Upper lobe of left lung (tissue), 6 donors: ENCODE results near the gene SAMD8. TPM values are rescaled to one million over a fixed set of nuclear protein-coding genes. Genes with fewer than 3 reads are reported as not detected.

Source experiments
- ATAC-seq, 2 donors: fragments of 200-7000 bp; cut with Tn5 transposase; one replicate each; pipeline ENCODE4 v1.9.1; 2022; ENCODE audit warnings: mild to moderate bottlenecking in 2 of 2, moderate library complexity in 2 of 2; ENCODE audit not compliant: low FRiP score in 2 of 2
- DNase-seq, 2 donors: peaks; one replicate each; pipeline ENCODE4 v3.0.0-alpha.2; 2019 to 2020
- H3K27ac ChIP-seq, 4 donors: fragments of 200-600 bp; sonication (generic); one replicate each; pipeline ENCODE4 v1.5.1; 2016 to 2019
- H3K27me3 ChIP-seq, 4 donors: fragments of 200-600 bp; sonication (generic); one replicate each; pipeline ENCODE4 v1.5.1; 2017 to 2019
- H3K36me3 ChIP-seq, 4 donors: fragments of 200-600 bp; sonication (generic); one replicate each; pipeline ENCODE4 v1.5.1; 2016 to 2019
- H3K4me1 ChIP-seq, 4 donors: fragments of 200-600 bp; sonication (generic); one replicate each; pipeline ENCODE4 v1.5.1; 2018 to 2019
- H3K4me3 ChIP-seq, 4 donors: fragments of 200-600 bp; sonication (generic); one replicate each; pipeline ENCODE4 v1.5.1; 2017 to 2019; ENCODE audit warnings: mild to moderate bottlenecking in 2 of 4, moderate library complexity in 1 of 4
- H3K9me3 ChIP-seq, 4 donors: fragments of 200-600 bp; sonication (generic); one replicate each; pipeline ENCODE4 v1.5.1; 2018 to 2019
- EP300 ChIP-seq, 4 donors: sonication (generic); formaldehyde crosslinking; IDR thresholded peaks; one replicate each; pipeline ENCODE4 v1.5.1; 2017; ENCODE audit warnings: antibody characterized with exemption in 4 of 4, control low read depth in 2 of 4
- POLR2A ChIP-seq, 4 donors: fragments of 450-650 bp; IDR thresholded peaks; one replicate each; pipeline ENCODE4 v1.5.1; 2016 to 2017; ENCODE audit warnings: antibody characterized with exemption in 4 of 4, mild to moderate bottlenecking in 2 of 4
- POLR2AphosphoS5 ChIP-seq, 2 donors: sonication (generic); formaldehyde crosslinking; IDR thresholded peaks; one replicate each; pipeline ENCODE4 v1.5.1; 2017; ENCODE audit warnings: antibody characterized with exemption in 2 of 2
- WGBS, 2 donors: methylation state at CpG; one replicate each; pipeline ENCODE4 v1.1.5; 2017 to 2018; 5-methylcytosine and 5-hydroxymethylcytosine counted together
- total RNA-seq, 6 donors: library from RNA; depleted of rRNA in 4 of 6; stranded (reverse); fragments of >200 nt in 4 of 6; gene quantifications; one replicate each; pipeline versions ENCODE4 v1.1.0 to v1.2.1, GENCODE V29; 2016 to 2021
- TF ChIP-seq, protein P1 (sequence below), 6 experiments: fragments of 450-650 bp in 4 of 6; fragments of 200-600 bp in 2 of 6; sonication (generic) in 2 of 6; IDR thresholded peaks; one replicate each; pipeline ENCODE4 v1.5.1; 2016 to 2019; ENCODE audit warnings: antibody characterized with exemption in 6 of 6
- donor health status: DM: no; HTN: no; CAD: no; lungs with moderate emphysema.
- donor health status: DM: no; HTN: yes; CAD: no; lungs with severe emphysema.

SAMD8 gene
- total RNA-seq, 6 donors from 2014 or later = 8.4 to 36.2 (median 18.0) TPM

DNA sequence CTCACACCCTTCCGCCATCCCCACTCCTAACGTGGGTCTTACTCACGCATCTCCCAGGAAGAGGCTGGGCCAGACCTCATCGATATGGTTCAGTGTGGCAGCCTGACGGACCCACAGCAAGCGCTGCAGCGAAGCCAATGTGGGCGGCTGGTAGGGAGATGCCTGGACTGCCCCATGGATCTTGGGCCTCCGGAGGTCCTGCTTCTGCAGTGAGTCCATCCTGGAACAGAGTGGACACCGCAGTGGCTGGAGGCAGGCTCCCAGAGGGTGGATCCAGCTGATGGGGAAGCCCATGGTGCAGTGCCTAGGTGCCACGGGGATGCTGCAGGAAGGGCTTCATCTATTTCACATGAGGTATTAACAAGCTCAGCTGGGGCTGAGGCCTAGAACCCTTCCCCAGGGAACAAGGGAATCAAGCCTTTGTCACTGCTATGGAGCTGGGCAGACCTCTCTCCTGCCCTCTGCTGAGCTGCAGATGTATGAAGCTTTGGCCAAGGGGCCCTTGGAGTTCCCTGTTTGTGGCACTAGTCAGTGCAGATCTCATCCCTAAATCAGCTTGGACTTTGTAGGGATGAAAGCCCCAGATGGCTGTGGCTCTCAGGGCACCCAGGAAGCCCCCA, 13.7 kb upstream of the SAMD8 start:
- TF ChIP-seq POLR2AphosphoS5 (IDR thresholded peaks at IDR 0.05) = no peak
- TF ChIP-seq EP300 (IDR thresholded peaks at IDR 0.05) = no peak
- TF ChIP-seq, protein P1, sequence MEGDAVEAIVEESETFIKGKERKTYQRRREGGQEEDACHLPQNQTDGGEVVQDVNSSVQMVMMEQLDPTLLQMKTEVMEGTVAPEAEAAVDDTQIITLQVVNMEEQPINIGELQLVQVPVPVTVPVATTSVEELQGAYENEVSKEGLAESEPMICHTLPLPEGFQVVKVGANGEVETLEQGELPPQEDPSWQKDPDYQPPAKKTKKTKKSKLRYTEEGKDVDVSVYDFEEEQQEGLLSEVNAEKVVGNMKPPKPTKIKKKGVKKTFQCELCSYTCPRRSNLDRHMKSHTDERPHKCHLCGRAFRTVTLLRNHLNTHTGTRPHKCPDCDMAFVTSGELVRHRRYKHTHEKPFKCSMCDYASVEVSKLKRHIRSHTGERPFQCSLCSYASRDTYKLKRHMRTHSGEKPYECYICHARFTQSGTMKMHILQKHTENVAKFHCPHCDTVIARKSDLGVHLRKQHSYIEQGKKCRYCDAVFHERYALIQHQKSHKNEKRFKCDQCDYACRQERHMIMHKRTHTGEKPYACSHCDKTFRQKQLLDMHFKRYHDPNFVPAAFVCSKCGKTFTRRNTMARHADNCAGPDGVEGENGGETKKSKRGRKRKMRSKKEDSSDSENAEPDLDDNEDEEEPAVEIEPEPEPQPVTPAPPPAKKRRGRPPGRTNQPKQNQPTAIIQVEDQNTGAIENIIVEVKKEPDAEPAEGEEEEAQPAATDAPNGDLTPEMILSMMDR (IDR thresholded peaks at IDR 0.05) = peak in 1 of 6 experiments; percentile 18
- no peak for TF ChIP-seq POLR2A (IDR thresholded peaks at IDR 0.05)
- Histone ChIP-seq H3K27ac (no peak overlapping the region), H3K4me3 (no peak overlapping the region), H3K4me1 (peaks cover 0 to 7% (median 0%) of the 10 kb centered on the region in 4 donors), H3K9me3 (no peaks in the 10 kb centered on the region), H3K36me3 (no peaks in the 10 kb centered on the region), H3K27me3 (no peaks in the 10 kb centered on the region)
- ATAC-seq (no peak), DNase-seq (peak in 1 of 2 donors; percentile 22)
- WGBS, 2 donors = 92 to 96% methylated on average over 5 to 10 of the region's 11 CpGs

DNA sequence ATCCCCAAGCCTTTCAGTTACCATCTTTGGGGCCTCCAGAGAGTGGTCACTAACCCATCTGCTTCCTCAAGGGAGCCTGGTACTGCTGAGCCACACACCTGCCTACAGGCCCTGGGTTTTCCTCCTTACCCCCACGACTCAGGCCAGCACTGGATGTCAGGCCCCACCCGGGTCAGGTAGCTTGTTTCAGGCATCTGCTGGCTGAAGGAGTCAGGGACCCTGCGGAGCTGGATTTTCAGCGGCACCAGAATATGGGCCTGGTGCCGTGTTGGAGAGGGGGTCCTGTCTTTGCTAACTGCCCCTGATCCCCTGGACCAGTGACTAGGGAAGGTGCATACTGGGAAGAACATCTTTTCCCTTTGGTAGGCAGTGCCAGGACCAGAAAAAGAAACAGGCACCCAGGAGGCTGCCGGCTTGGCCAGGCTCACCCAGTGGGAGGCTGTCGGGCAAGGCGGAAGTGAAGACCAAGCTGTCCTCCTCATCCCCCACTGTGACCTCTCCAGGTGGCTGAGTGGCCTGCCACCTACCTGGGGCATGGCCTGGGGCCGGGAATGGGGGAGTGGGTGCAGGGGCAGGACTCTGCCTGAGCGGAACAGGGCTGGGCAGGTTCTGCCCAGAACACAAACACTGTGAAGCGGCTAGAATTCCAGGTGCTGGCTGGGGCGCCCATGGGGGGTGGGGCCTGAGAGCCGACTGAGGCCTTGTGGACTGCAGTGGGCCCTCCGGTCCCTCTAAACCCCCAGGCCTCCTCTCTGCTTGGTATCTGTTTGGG, 12.4 kb upstream of the SAMD8 start:
- DNase-seq (peak in 1 of 2 donors; percentile 63), ATAC-seq (no peak)
- no peaks in the 10 kb centered on the region for H3K27me3 ChIP-seq
- TF ChIP-seq, protein P1 (IDR thresholded peaks at IDR 0.05) = no peak
- TF ChIP-seq POLR2A (IDR thresholded peaks at IDR 0.05) (no peak), EP300 (IDR thresholded peaks at IDR 0.05) (no peak), POLR2AphosphoS5 (IDR thresholded peaks at IDR 0.05) (no peak)
- no peak overlapping the region for H3K4me3 ChIP-seq
- no peaks in the 10 kb centered on the region for H3K9me3 ChIP-seq
- WGBS, 2 donors = 85 to 95% methylated on average over 8 to 12 of the region's 14 CpGs
- no peak overlapping the region for H3K27ac ChIP-seq
- H3K4me1 ChIP-seq = peaks cover 0 to 7% (median 0%) of the 10 kb centered on the region in 4 donors
- no peaks in the 10 kb centered on the region for H3K36me3 ChIP-seq

- TF ChIP-seq POLR2A (IDR thresholded peaks at IDR 0.05) (no peak), POLR2AphosphoS5 (IDR thresholded peaks at IDR 0.05) (no peak)
- TF ChIP-seq, protein P1 (IDR thresholded peaks at IDR 0.05) = peak; percentile 98 to 99 (median 98)
- no peaks in the 10 kb centered on the region for H3K27me3 ChIP-seq
- H3K4me1 ChIP-seq = peaks cover 0 to 7% (median 0%) of the 10 kb centered on the region in 4 donors
- 39 to 44% methylated on average over 6 to 16 of the region's 18 CpGs for WGBS, 2 donors
- no peaks in the 10 kb centered on the region for H3K36me3 ChIP-seq
- no peaks in the 10 kb centered on the region for H3K9me3 ChIP-seq
- DNase-seq (peak; percentile 84 to 93), ATAC-seq (peak; percentile 92 to 93)
- no peak overlapping the region for H3K27ac ChIP-seq
- no peak overlapping the region for H3K4me3 ChIP-seq
Observed at GRCh38 chr10:75099952-75100763, 11.3 kb upstream of the SAMD8 start.

GRCh38 chr10:75100764-75101291, 10.6 kb upstream of the SAMD8 start:
- H3K27me3 ChIP-seq = no peaks in the 10 kb centered on the region
- no peaks in the 10 kb centered on the region for H3K36me3 ChIP-seq
- TF ChIP-seq POLR2A (IDR thresholded peaks at IDR 0.05) = no peak
- TF ChIP-seq EP300 (IDR thresholded peaks at IDR 0.05) = no peak
- no peak for TF ChIP-seq POLR2AphosphoS5 (IDR thresholded peaks at IDR 0.05)
- TF ChIP-seq, protein P1 (IDR thresholded peaks at IDR 0.05) = no peak
- 85 to 91% methylated on average over 3 to 4 of the region's 4 CpGs for WGBS, 2 donors
- no peak overlapping the region for H3K4me3 ChIP-seq
- peaks cover 0 to 7% (median 0%) of the 10 kb centered on the region in 4 donors for H3K4me1 ChIP-seq
- no peak for DNase-seq
- H3K9me3 ChIP-seq = no peaks in the 10 kb centered on the region
- ATAC-seq = no peak
- H3K27ac ChIP-seq = no peak overlapping the region
